Measurements from ENCODE around the gene NEURL2.
"Not testable (repeated sequence)": the region's sequence is repeated elsewhere in the genome, so short reads cannot be mapped to it uniquely, and the experiment has no call there.

Gene NEURL2

DNA sequence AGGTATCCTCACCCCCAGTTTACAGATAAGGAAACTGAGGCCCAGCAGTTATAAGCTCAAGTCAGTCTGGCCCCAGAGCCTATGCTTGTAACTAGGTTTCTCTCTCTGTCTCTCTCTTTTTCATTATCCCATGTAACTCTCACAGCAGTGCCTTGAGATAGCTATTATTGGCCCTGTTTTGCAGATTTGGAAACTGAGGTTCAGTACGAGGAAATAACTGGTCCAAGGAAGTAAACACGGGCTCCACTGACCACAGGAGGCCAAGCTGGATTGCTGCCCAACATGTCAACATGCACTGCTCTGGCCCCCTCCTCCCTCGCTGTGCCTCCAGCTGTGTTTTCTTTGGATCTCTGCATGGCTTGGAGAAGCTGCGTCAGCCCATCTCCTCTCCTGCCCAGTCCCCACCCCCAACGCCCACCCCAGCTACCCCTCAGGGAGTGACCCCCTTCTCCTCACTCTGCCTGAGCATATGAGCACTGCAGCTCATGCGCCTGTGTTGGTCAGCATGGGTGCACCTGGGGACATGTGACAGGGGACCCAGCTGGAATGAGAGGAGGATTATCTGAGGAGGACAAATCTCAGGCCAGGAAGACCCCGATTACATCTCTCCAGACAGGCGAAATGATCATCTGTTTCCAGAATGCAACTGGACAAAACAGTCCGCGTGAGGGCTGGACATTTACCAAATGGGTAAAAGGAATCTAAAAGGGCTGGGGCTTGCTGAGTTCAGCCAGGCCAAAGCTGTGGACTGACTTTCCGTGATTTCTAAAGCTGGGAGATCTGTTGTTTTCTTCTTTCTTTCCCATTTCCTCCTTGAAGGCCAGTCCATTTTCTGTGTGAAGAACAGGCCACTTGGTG is 28.8 kb upstream of the NEURL2 start:
- no peak for DNase-seq (ENCODE audit: low spot score)

DNA sequence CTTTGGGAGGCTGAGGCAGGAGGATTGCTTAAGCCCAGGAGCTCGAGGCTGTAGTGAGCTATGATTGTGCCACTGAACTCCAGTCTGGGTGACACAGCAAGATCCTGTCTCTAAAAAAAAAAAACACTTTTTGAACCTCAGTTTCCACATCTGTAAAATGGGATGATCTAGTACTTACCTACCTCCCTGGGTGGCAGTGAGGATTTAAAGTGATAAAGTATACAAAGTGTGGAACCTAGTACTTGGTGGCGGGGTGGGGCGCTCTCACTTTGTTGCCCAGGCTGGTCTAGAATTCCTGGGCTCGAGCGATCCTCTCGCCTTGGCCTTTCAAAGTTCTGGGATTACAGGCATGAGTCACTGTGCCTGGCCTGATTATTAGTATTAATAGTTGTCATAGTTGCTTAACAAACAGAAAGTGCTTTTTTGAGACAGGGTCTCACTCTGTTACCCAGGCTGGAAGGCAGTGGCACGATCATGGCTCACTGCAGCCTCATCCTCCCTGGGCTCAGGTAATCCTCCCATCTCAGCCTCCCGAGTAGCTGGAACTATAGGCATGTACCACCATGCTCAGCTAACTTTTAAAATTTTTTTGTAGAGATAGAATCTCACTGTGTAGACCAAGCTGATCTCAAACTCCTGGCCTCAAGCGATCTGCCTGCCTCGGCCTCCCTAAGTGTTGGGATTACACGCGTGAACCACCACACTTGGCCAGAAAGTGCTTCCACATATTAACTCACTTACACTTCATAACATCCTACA is 27.9 kb upstream of the NEURL2 start:
- no peak for DNase-seq (ENCODE audit: low spot score)

GRCh38 chr20:45918182-45918737 is 27.3 kb upstream of the NEURL2 start:
- no peak for DNase-seq (ENCODE audit: low spot score)

GRCh38 chr20:45917790-45918141 is 26.8 kb upstream of the NEURL2 start:
- DNase-seq (ENCODE audit: low spot score) = no peak

GRCh38 chr20:45913116-45913515 is 22.1 kb upstream of the NEURL2 start:
- no peak for DNase-seq (ENCODE audit: low spot score)

DNA sequence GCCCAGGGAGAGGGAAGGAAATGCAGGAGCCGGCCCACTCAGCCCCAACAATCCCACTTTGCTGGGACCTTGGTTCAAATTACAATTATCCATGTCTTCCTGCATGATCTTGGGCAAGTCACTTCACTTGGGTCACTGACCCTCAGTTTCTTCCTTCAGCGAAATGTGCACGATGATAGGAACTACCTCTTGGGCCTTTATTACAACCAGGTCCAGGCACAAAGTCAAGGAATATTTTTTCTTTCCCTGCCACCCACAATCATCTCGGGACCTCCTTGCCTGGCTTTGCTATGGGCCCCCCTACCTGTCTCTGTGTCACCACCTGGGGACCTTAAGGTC is 21.3 kb upstream of the NEURL2 start:
- no peak for DNase-seq (ENCODE audit: low spot score)

DNA sequence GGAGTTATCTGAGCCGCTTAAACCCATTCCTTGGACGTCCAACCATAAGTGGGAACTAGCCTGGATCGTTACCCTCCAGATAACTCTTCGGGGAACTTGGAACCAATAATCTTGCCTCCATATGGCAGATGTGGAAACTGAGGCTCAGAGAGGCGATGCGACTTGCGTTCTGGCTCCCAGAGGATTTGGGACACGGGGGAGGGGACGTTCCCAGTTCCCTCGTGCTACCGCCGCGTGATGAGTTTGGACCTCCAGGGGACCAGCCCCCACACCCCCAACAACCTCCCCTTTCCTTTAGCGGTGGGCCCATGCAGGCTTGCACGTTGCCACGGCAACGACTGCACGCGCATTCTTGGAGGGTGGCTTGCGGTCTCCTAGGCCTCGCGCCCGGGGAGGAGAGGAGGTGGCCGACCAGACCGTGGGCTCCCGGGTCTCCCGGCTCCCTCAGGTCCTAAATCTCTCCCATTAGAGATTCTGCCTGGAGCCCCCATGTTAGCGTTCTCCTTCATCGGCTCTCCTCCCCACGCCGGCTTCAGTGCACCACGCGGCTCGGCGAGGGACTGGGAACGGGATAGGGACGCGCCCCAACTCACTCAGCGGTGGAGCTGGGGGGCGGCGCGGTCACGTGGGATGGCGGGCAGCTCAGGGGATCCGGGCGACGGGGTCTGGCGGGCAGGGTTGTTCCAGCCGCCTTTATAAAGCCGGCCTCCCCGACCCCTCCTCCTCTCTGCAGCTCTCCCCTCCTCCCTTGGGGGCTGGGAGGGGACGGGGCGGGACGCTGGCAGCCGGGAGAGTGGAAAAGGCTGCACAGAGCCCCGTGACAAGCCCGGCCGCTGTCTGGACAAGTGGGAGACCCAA is 20.7 kb upstream of the NEURL2 start, which contains the start of gene PLTP:
Gene PLTP (minus strand): TSS at position 670 of the 858 bp plus-strand sequence. CDS start 703 bp downstream, outside the sequence.
- no peak for DNase-seq (ENCODE audit: low spot score)

- DNase-seq (ENCODE audit: low spot score) = peak; percentile 96
Observed at GRCh38 chr20:45910670-45911485, 19.9 kb upstream of the NEURL2 start.

- no peak for DNase-seq (ENCODE audit: low spot score)
Observed at GRCh38 chr20:45909817-45910669, 19.0 kb upstream of the NEURL2 start.

DNA sequence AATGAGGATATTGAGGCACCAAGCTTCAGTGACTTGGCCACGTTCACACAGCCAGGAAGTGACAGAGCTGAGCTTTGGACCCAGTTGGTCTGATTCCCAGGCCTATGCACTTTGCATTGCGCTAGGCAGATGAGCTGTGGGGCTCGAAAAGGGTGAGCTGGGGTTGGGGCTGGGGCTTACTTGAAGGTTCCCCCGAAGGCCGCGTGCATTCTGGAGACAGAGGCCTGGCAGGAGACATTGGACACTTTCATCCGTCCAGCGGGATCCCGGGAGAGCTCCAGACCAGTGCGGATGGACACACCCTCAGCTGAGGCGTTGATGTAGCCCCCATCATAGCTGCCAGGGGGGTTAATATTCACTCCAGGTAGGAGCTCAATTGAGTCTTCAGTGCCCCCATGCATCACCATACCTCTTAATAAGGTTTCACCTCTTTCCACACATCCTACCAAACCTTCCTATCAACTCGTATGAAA is 18.4 kb upstream of the NEURL2 start:
- DNase-seq (ENCODE audit: low spot score) = no peak

DNA sequence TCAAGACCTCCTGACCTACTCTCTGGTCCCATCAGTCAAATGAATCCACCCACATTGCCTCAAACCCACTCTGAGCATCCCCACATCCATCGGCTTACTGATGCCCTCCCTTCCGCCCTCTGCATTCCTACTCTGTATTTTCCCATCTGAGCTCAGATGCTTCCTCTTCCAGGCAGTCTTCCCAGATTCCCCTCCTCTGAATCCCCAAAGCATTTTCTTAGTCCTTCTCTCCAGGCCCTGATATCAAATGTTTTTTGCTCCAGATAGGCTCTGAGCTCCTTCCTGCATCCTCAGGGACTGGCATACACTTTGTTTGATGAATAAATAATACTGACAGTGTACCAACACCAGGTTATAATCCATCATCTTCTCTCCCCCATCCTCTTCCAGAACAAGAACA is 17.1 kb upstream of the NEURL2 start:
- no peak for DNase-seq (ENCODE audit: low spot score)

GRCh38 chr20:45907219-45907948 is 16.4 kb upstream of the NEURL2 start:
- DNase-seq (ENCODE audit: low spot score) = no peak

- no peak for DNase-seq (ENCODE audit: low spot score)
Observed at GRCh38 chr20:45905505-45906079, 14.6 kb upstream of the NEURL2 start.

DNA sequence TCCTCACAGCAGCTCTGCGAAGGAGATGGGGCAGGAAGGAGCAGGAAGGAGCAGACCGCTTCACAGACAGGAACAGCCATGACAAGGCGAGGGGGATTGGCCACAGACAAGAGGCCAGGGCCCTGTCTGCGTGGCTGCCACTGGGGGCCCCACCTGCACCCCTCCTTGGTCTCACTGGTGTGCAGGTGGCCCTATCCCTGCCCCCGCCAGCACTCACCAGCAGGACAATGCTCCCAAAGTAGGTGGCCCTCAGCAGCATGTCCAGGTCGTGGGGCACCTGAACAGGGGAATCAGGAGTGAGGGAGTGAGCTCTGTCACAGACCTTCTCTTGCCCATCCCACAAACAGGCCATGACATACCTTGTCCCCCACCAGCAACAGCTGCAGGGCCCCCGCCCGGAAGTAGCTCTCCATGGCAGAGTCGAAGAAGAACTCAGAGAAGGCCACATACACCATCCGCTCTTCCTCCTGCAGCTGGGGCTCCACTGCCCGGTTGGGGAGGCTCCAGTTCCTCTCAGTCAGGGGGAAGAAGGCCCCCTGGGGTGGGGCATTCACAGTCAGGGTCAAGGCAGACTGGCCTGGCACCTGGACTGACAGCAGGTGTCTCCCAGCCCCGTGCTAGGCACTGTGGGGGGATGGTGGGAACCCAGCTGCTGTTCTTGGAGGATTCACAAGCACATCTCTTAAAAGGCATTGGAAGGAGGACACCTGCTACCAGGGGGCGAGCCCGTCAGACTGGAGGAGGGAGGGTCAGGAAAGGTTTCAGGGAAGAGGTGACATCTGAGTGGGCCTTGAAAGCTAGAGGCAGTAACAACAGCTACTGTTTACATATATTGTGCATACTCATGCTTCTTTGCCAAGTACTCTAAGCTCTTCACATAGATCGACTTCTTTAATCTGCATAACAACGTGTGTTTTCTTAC is 13.8 kb upstream of the NEURL2 start:
- DNase-seq (ENCODE audit: low spot score) = no peak

DNA sequence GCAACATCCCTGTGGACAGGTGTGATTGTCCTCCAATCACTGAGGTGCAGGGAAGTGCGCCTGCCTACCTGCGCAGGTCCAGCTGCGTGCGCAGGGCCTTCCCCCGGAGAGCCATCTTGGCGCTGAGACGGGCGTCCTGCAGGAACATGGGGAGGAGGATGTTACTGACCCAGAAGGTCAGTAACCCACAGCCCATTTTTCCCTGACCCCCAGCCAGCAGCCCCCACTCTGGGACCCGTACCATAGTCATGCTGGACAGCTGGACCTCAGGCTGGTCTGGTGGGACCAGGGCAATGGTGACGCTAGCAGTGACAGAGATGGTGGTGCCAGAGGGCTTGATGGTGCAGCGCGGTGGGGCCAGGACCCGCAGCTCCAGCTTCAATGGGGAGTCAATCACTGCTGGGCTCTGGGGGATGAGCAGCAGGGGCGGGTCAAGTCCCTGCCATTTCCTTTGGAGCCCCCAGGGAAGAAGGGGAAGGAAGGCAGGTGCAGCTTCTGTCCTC is 11.2 kb upstream of the NEURL2 start:
- no peak for DNase-seq (ENCODE audit: low spot score)

DNA sequence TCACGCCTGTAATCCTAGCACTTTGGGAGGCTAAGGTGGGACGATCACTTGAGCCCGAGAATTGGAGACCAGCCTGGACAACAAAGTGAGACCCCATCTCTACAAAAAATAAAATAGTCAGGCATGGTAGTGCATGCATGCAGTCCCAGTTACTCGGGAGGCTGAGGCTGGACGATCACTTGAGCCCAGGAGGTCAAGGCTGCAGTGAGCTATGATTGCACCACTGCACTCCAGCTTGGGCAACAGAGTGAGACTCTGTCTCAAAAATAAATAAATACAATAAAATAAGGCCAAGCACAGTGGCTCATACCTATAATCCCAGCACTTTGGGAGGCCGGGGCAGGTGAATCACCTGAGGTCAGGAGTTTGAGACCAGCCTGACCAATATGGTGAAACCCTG is 10.3 kb upstream of the NEURL2 start:
- not testable (repeated sequence) for DNase-seq (ENCODE audit: low spot score)

DNA sequence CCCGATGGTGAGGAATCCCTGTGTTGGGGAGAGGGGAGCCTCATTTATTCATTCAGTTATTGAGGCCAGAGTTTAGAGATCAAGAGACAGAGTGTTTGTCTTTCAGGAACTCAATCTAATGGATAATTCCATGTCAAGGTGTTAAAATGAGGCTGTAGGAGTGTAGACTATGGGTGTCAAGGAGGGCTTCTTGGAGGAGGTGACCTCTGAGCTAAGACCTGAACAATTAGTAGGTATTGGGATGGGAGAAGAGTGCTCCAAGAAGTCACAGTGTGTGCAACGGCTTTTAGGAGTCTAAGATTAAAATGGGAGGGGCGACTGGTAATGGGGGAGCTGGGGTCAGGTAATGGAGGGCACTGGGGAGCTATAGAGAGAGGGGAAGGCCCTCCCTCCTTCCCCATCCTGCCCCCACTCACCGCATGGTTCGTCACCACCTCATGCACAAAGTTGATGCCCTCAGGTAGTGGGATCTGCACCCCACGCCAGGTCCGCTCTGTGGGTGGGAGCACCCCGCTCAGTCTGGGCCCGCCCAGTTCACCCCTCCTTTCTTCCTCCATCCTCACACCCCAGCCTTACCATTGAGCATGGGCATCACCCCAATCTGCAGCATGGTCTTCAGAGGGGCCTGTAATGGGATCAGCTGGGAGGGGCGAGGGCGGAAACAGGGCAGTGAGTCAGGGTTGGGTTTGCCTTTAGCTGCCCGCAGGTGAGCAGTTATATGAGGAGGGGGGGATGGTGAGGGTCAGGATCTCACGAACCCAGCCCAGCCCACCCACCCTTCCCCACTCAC is 8.2 kb upstream of the NEURL2 start:
- DNase-seq (ENCODE audit: low spot score) = no peak

Data from activated CD4-positive, alpha-beta T cell treated with anti-CD3 and anti-CD28 coated beads, Interleukin-2, Interleukin-4, amounts not matched to agents 100 ng/mL and 50 ng/mL, durations not matched to agents 16 hours and 8 hours (primary cell).